22Rv1 (cell line): ENCODE measurements around the gene AUTS2.

Experiments
- CTCF ChIP-seq: fragments of 450-650 bp; IDR thresholded peaks from 2 replicates; pipeline ENCODE4 v1.5.1; 2017; ENCODE audit warnings: mild to moderate bottlenecking
- ZFX ChIP-seq: fragments of 450-650 bp; IDR thresholded peaks from 2 replicates; pipeline ENCODE4 v1.6.1; 2017; ENCODE audit warnings: antibody characterized with exemption, borderline replicate concordance

DNA sequence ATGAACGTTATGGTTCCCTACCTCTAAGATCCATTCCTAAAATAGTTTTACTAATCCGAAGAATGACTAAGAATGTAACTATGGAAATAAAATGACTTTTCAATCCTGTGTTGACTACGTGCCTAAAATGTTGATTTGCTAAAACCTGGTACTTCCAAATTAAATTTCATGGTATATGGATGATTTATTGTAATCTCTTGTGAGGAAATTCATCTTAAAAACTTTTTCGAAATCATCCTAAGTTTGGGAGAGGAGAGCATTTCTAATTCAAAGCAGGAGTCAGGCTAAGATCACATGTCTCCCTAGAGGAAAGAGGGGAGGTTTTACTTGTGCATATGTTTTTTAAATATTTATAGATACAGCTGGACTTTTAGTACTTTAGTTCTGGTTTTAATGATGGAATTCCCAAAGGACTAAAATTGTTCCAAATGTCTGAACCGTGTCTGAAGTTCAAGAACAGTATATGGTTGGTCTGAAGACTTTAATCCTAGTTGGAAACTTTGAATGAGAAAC lies 483.9 kb downstream of the AUTS2 start:
- no peak for TF ChIP-seq CTCF
- no peak for TF ChIP-seq ZFX
